GM19395 (cell line): ENCODE measurements around the gene HTD2.

Experiments
- ATAC-seq: cut with Tn5 transposase; IDR thresholded peaks from one replicate; pipeline ENCODE4 v1.9.1; 2021; ENCODE audit warnings: mild to moderate bottlenecking, moderate library complexity; ENCODE audit not compliant: unreplicated experiment

The HTD2 gene

DNA sequence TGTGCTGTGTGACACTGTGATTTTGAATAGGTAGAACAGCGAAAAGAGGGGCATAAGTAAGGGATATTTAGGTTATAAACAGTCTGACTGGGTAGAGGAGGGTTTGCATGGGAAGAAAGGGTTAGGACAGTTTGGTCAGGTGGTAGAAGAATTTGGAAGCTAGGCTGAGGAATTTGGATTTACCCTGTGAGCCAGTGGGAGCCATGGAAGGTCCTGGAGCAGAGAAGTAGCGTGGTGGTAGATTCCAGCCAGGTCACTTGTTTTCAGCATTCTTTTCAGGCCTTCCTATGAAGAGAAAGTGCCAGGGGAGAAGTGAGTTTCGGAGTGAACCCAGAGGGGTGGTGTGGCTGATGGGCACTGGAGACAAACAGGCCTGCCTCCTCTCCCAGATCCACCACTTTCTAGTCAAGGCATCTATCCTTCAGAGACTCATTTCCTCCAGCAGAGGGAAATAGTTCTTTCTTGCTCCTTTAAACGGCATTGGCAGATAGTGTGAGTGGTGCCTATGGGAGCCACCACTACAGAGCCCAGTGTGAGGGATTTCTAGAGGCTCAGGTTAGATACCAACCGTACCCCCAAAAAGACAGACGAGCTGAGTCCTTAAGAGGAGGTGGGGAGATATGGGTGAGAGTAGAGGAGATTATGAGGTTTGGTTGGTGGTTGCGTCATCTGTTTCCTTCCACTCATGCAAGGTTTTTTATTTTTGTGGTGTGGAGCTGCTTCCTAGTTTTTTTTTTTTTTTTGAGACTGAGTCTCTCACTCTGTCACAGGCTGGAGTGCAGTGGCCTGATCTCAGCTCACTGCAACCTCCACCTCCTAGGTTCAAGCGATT is 47.6 kb downstream of the HTD2 start:
- no peak for ATAC-seq

DNA sequence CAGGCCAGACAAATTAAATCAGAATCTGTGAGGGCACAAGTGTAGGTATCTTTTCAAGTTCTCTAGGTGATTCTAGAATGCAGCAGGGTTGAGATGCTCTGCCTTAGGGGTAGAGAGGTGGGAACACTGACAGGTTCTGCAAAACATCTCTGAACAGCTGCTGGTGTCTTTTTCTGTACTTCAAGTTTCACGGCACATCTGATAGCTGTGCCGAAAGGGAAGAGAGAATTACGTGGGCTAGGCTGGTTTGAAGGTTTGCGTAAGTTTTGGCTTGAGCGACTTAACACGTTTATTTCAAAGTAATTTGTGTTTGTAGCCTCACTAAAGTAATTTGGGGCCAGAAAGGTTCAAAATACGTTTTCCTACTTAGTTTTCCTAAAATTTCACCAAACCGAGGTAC is 48.9 kb downstream of the HTD2 start:
- ATAC-seq, result peak; percentile 65

- ATAC-seq, result no peak
These were observed 49.7 kb downstream of the HTD2 start for GRCh38 chr3:58356054-58356453.

GRCh38 chr3:58357402-58357801 is 51.1 kb downstream of the HTD2 start:
- ATAC-seq, result no peak

DNA sequence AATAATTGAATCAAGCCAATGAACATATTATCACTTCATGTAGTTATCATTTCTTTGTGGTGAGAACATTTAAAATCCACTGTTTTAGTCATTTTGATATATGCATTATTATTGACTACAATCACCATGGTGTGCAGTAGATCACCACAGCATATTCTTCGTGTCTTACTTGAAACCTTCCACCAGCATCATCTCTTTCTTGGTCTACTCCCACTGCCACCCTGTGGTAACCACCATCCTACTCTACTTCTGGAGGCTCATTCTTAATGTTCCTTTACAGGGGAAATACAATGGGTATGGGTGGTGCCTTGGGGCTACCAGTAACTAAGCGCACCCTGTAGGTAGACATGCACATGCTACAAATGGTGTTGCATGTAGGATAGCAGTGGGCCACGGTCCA is 51.8 kb downstream of the HTD2 start:
- no peak for ATAC-seq

- ATAC-seq, result no peak
These were observed 52.5 kb downstream of the HTD2 start for GRCh38 chr3:58358808-58359207.

- ATAC-seq, result no peak
These were observed 53.3 kb downstream of the HTD2 start for GRCh38 chr3:58359621-58360020.

GRCh38 chr3:58361866-58362265 is 55.5 kb downstream of the HTD2 start:
- no peak for ATAC-seq

DNA sequence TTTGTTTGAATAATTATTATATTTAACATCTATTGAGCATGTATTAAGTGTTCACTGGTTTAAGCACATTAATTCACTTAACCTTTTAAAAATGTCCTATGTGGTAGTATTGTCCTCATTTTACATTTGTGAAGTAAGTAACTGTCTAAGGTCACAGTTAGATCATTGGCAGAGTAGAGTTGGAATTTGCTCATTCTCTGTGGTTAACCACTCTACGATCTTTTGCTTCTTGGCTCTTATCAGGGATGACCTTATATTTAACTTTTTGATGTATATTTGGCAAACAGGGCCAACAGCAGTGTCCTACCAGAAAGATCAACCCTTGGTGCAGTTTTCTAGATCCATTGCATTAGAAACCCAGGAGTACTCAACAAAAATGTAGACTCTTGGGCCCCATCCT is 60.4 kb downstream of the HTD2 start:
- no peak for ATAC-seq

DNA sequence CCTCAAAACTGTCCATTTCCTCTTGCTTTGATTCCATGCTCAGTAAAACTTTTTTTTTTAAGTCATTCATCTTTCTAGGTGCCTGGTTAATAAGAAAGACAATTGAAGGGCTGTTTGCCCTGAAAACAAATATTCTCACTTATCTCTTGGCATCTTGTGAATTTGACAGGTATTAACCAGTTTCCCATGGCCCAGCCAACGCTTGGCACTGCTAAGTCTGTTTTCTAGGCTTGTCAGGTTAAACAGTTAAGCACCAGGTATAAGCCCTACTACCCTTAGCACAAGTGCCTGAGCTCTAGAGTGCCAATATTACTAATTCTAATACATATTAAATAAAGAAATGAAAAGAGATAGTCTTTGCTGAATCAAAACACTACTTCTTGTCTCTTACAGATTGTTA is 62.7 kb downstream of the HTD2 start:
- ATAC-seq, result no peak
